WTC11 (cell line): Measurements from ENCODE around the gene HHAT. TPM values are rescaled to one million over a fixed set of nuclear protein-coding genes. Genes with fewer than 3 reads are reported as not detected.

Source experiments
- ATAC-seq: fragments of 200-7000 bp; cut with Tn5 transposase; 2 replicates; pipeline ENCODE4 v1.10.0; 2021; ENCODE audit warnings: mild to moderate bottlenecking, moderate library complexity
- CTCF ChIA-PET: fragments of 300-600 bp; sonication (Branson Sonifier 250); formaldehyde crosslinking; loops from one replicate; lab custom pipeline; 2021; ENCODE audit warnings: antibody characterized with exemption; lab: Charles Lee
- POLR2A ChIA-PET: fragments of 350-600 bp; sonication (Branson Sonifier 250); formaldehyde crosslinking; loops from one replicate; lab custom pipeline; 2021; ENCODE audit warnings: antibody characterized with exemption; lab: Charles Lee
- DNase-seq: peaks from one replicate; pipeline ENCODE4 v3.0.0; 2021; ENCODE audit warnings: low spot score
- H3K27ac Mint-ChIP-seq: 2 replicates; pipeline ENCODE4 v1.8.0; 2021; ENCODE audit warnings: mixed read lengths
- H3K27me3 Mint-ChIP-seq: 2 replicates; pipeline ENCODE4 v1.8.0; 2021; ENCODE audit warnings: low read depth, mild to moderate bottlenecking, moderate library complexity, mixed read lengths
- H3K36me3 Mint-ChIP-seq: 2 replicates; pipeline ENCODE4 v1.8.0; 2021; ENCODE audit warnings: mixed read lengths
- H3K4me1 Mint-ChIP-seq: 2 replicates; pipeline ENCODE4 v1.8.0; 2022; ENCODE audit warnings: mixed read lengths
- H3K4me3 Mint-ChIP-seq: 2 replicates; pipeline ENCODE4 v1.8.0; 2021; ENCODE audit warnings: mild to moderate bottlenecking, moderate library complexity, mixed read lengths
- H3K9me3 Mint-ChIP-seq: 2 replicates; pipeline ENCODE4 v1.8.0; 2021; ENCODE audit warnings: mixed read lengths
- CBFB ChIP-seq: sonication (generic); formaldehyde crosslinking; IDR thresholded peaks from 2 replicates; pipeline ENCODE4 v1.8.1; 2022; ENCODE audit warnings: mild to moderate bottlenecking, low read depth, missing genetic modification reagents
- CREM ChIP-seq: sonication (generic); formaldehyde crosslinking; IDR thresholded peaks from 2 replicates; pipeline ENCODE4 v1.8.1; 2022; ENCODE audit warnings: mild to moderate bottlenecking, missing genetic modification reagents, moderate library complexity
- E2F1 ChIP-seq: sonication (generic); formaldehyde crosslinking; IDR thresholded peaks from 2 replicates; pipeline ENCODE4 v1.8.0; 2022; ENCODE audit warnings: mild to moderate bottlenecking, missing genetic modification reagents
- FOXK1 ChIP-seq: sonication (generic); formaldehyde crosslinking; IDR thresholded peaks from 2 replicates; pipeline ENCODE4 v1.8.0; 2022; ENCODE audit warnings: mild to moderate bottlenecking, moderate library complexity, missing genetic modification reagents
- FOXP1 ChIP-seq: sonication (generic); formaldehyde crosslinking; IDR thresholded peaks from 2 replicates; pipeline ENCODE4 v1.8.0; 2022; ENCODE audit warnings: missing genetic modification reagents, mild to moderate bottlenecking, moderate library complexity, borderline replicate concordance
- FOXP4 ChIP-seq: sonication (generic); formaldehyde crosslinking; IDR thresholded peaks from 2 replicates; pipeline ENCODE4 v1.8.0; 2022; ENCODE audit warnings: mild to moderate bottlenecking, missing genetic modification reagents
- HMGA2 ChIP-seq: fragments of 250-450 bp; sonication (Bioruptor Pico); IDR thresholded peaks from 2 replicates; pipeline ENCODE4 v1.4.0; 2021; ENCODE audit warnings: mild to moderate bottlenecking, moderate library complexity
- KAT7 ChIP-seq: sonication (generic); formaldehyde crosslinking; IDR thresholded peaks from 2 replicates; pipeline ENCODE4 v1.8.1; 2023; ENCODE audit warnings: missing genetic modification reagents, mild to moderate bottlenecking, borderline replicate concordance
- NFATC4 ChIP-seq: fragments of 250-450 bp; sonication (Bioruptor Pico); IDR thresholded peaks from 2 replicates; pipeline ENCODE4 v1.9.0; 2021; ENCODE audit warnings: mild to moderate bottlenecking
- STAT6 ChIP-seq: sonication (generic); formaldehyde crosslinking; conservative IDR thresholded peaks from 2 replicates; pipeline ENCODE4 v1.8.1; 2023; ENCODE audit warnings: mild to moderate bottlenecking, low read depth, missing genetic modification reagents, moderate library complexity
- TCF7 ChIP-seq: sonication (generic); formaldehyde crosslinking; IDR thresholded peaks from 2 replicates; pipeline ENCODE4 v1.8.0; 2022; ENCODE audit warnings: mild to moderate bottlenecking, low read depth, missing genetic modification reagents, moderate library complexity
- USF1 ChIP-seq: sonication (generic); formaldehyde crosslinking; IDR thresholded peaks from 2 replicates; pipeline ENCODE4 v1.8.0; 2022; ENCODE audit warnings: mild to moderate bottlenecking, missing genetic modification reagents
- ZNF219 ChIP-seq: sonication (generic); formaldehyde crosslinking; IDR thresholded peaks from 2 replicates; pipeline ENCODE4 v1.8.0; 2023; ENCODE audit warnings: missing genetic modification reagents, mild to moderate bottlenecking, borderline replicate concordance
- ZNF416 ChIP-seq: fragments of 250-450 bp; sonication (Bioruptor Pico); IDR thresholded peaks from 2 replicates; pipeline ENCODE4 v1.9.0; 2021; ENCODE audit warnings: mild to moderate bottlenecking, inconsistent platforms
- ZNF532 ChIP-seq: fragments of 250-450 bp; sonication (Bioruptor Pico); IDR thresholded peaks from 2 replicates; pipeline ENCODE4 v1.9.0; 2021; ENCODE audit warnings: mild to moderate bottlenecking, borderline replicate concordance
- total RNA-seq: library from RNA; stranded (reverse); gene quantifications from 3 replicates; pipeline ENCODE4 v1.2.3, GENCODE V29; 2021

The HHAT gene
- total RNA-seq, 1 experiment from 2014 or later = 0.39 TPM

- H3K27me3 Mint-ChIP-seq = peaks cover 12% of the 10 kb centered on the region
- CTCF ChIA-PET = interaction anchor here (0.6 to 3.7 kb wide), 15 partner anchors 9 to 773 kb away, joined by 3 to 31 read pairs (median 3); partner anchors contain the start of gene KCNH1
- H3K4me3 Mint-ChIP-seq = no peak overlapping the region
These were observed 32.3 kb downstream of the HHAT start for GRCh38 chr1:210360852-210361477.

GRCh38 chr1:210361665-210362064 lies 33.0 kb downstream of the HHAT start:
- DNase-seq = no peak
- Mint-ChIP-seq H3K36me3 (no peaks in the 10 kb centered on the region), H3K27ac (no peak overlapping the region), H3K9me3 (0 out of 2 replicates have a peak, but pooled peaks cover 3% of the 10 kb centered on the region), H3K27me3 (peaks cover 13% of the 10 kb centered on the region), H3K4me3 (no peak overlapping the region), H3K4me1 (peaks cover 42% of the 10 kb centered on the region)
- POLR2A ChIA-PET = interaction anchor here (1.8 kb wide), 1 partner anchor 12 kb away, joined by 5 read pairs; no protein-coding TSS in a partner anchor
- CTCF ChIA-PET = interaction anchor here (0.7 to 3.7 kb wide), 5 partner anchors 8 to 51 kb away, joined by 3 to 31 read pairs (median 6); no protein-coding TSS in a partner anchor
- ATAC-seq = no peak
- TF ChIP-seq FOXK1 (CRISPR knock-in tag) (no peak), USF1 (CRISPR knock-in tag) (no peak), CBFB (CRISPR knock-in tag) (no peak), FOXP4 (CRISPR knock-in tag) (no peak), KAT7 (no peak), HMGA2 (CRISPR knock-in tag) (no peak), ZNF532 (no peak), NFATC4 (CRISPR knock-in tag) (no peak), ZNF219 (CRISPR knock-in tag) (no peak), E2F1 (CRISPR knock-in tag) (no peak), STAT6 (CRISPR knock-in tag) (no peak), TCF7 (CRISPR knock-in tag) (no peak), FOXP1 (CRISPR knock-in tag) (no peak), CREM (CRISPR knock-in tag) (no peak)

More at GRCh38 chr1:210360852-210361477, 32.3 kb downstream of the HHAT start:
- Mint-ChIP-seq H3K4me1 (peaks cover 40% of the 10 kb centered on the region), H3K9me3 (0 out of 2 replicates have a peak, but pooled peaks cover 3% of the 10 kb centered on the region), H3K36me3 (no peaks in the 10 kb centered on the region), H3K27ac (no peak overlapping the region)
- DNase-seq = no peak
- POLR2A ChIA-PET = interaction anchor here (0.8 to 1.8 kb wide), 2 partner anchors 9 to 13 kb away, joined by 5 to 8 read pairs; no protein-coding TSS in a partner anchor
- TF ChIP-seq ZNF416 (CRISPR knock-in tag) = no peak
- TF ChIP-seq STAT6 (CRISPR knock-in tag) = no peak
- peak; percentile 56 for ATAC-seq
